Breast epithelium (tissue), 3 donors: Measurements from ENCODE around the gene ASTN2.

Experiments used
- CTCF ChIP-seq, 3 donors: fragments of 450-650 bp; IDR thresholded peaks; one replicate each; pipeline ENCODE4 v1.5.1; 2016 to 2017; ENCODE audit warnings: antibody characterized with exemption in 3 of 3, mild to moderate bottlenecking in 3 of 3, moderate library complexity in 3 of 3
- POLR2A ChIP-seq: fragments of 450-650 bp; IDR thresholded peaks from one replicate; pipeline ENCODE4 v1.6.1; 2016; ENCODE audit warnings: antibody characterized with exemption, mild to moderate bottlenecking, moderate library complexity
- POLR2AphosphoS5 ChIP-seq, 3 donors: sonication (generic); formaldehyde crosslinking; IDR thresholded peaks; one replicate each; pipeline ENCODE4 v1.6.1; 2017; ENCODE audit warnings: antibody characterized with exemption in 3 of 3

DNA sequence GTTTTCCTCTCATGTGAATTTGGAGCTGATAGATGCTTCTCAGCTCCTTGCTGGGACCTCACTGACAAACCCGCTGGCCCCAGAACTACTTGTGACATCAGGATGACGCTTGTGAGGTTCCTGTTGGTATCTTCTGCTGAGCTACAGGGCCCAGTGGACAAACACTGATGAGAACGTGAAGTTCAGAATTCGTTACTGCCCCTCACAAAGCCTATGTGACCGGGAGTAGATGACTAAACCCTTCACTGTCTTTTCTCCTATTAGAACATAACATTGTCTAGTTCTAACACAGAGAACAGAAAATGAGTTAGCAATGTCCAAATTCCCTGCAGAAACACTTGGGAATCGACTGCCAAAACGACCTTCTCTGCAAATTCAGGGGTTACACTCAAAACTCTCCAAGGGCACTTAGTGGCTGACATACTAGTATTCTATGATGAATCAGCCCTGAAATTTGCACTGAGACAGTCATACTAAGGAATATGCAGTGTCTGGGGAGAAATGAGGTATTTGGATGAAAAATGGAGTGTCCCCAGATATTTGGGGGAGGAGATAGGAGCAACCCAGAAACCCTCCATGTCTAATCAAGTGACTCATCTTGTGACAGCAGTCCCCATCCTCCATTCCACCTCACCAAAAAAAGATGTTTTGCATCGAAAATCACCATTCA, 871.0 kb downstream of the ASTN2 start:
- no peak for TF ChIP-seq CTCF (IDR thresholded peaks at IDR 0.05)
- no peak for TF ChIP-seq POLR2A
- no peak for TF ChIP-seq POLR2AphosphoS5 (IDR thresholded peaks at IDR 0.05)
